Tibial artery (tissue), 4 donors: ENCODE measurements around the gene WARS2.

Source experiments
- DNase-seq, 2 donors: peaks; one replicate each; pipeline ENCODE4 v3.0.0-alpha.2; 2019
- H3K27ac ChIP-seq, 2 donors: fragments of 200-600 bp; sonication (generic) in 1 of 2; 1 replicate in 1 of 2; 2 replicates in 1 of 2; pipeline ENCODE4 v1.5.1; 2018 to 2019; ENCODE audit warnings: mild to moderate bottlenecking in 1 of 2
- H3K27me3 ChIP-seq, 2 donors: fragments of 200-600 bp; sonication (generic) in 1 of 2; one replicate each; pipeline versions ENCODE4 v1.5.1 to v1.6.0; 2016 to 2019
- H3K36me3 ChIP-seq, 3 donors: fragments of 200-600 bp; sonication (generic) in 2 of 3; one replicate each; pipeline ENCODE4 v1.5.1; 2016 to 2019; ENCODE audit warnings: mild to moderate bottlenecking in 2 of 3
- H3K4me1 ChIP-seq, 4 donors: fragments of 200-600 bp; sonication (generic) in 2 of 4; 1 replicate in 3 of 4; 2 replicates in 1 of 4; pipeline ENCODE4 v1.5.1; 2016 to 2019
- H3K4me3 ChIP-seq, 2 donors: fragments of 200-600 bp; sonication (generic) in 1 of 2; 1 replicate in 1 of 2; 2 replicates in 1 of 2; pipeline ENCODE4 v1.5.1; 2018 to 2019; ENCODE audit warnings: mild to moderate bottlenecking in 2 of 2
- H3K9me3 ChIP-seq, 3 donors: fragments of 200-600 bp; sonication (generic) in 1 of 3; one replicate each; pipeline ENCODE4 v1.5.1; 2016 to 2019
- intact Hi-C: fragments of 100-400 bp; cut with DNase I; formaldehyde crosslinking; loops from one replicate; pipeline ENCODE4 v1.15.0; 2023; ENCODE audit warnings: low total_unique reads
- TF ChIP-seq, protein P1 (sequence below), 2 experiments: fragments of 200-600 bp in 1 of 2; fragments of 450-650 bp in 1 of 2; IDR thresholded peaks; one replicate each; pipeline ENCODE4 v1.5.1; 2017 to 2019; ENCODE audit warnings: antibody characterized with exemption in 2 of 2, mild to moderate bottlenecking in 1 of 2, moderate library complexity in 1 of 2

WARS2 gene

DNA sequence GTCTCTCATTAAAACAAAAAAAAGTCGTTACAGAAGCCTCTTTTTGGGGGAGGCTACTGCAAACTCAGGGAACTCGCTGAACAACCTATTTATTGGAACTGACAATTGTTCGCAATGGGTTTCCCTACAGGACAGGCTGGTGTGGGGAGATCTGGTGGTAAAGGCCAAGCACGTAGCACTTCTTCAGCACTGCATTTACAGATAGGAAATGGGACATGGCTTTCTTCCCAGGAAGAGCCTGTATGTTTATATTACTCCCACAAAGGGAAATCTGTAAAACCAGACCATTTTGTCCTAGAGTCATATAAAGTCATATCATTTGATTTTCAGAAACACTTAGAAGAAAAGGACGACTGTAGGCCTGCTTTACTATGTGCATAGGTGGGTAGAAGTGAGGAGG lies 113.5 kb downstream of the WARS2 start:
- TF ChIP-seq, protein P1, sequence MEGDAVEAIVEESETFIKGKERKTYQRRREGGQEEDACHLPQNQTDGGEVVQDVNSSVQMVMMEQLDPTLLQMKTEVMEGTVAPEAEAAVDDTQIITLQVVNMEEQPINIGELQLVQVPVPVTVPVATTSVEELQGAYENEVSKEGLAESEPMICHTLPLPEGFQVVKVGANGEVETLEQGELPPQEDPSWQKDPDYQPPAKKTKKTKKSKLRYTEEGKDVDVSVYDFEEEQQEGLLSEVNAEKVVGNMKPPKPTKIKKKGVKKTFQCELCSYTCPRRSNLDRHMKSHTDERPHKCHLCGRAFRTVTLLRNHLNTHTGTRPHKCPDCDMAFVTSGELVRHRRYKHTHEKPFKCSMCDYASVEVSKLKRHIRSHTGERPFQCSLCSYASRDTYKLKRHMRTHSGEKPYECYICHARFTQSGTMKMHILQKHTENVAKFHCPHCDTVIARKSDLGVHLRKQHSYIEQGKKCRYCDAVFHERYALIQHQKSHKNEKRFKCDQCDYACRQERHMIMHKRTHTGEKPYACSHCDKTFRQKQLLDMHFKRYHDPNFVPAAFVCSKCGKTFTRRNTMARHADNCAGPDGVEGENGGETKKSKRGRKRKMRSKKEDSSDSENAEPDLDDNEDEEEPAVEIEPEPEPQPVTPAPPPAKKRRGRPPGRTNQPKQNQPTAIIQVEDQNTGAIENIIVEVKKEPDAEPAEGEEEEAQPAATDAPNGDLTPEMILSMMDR (IDR thresholded peaks at IDR 0.05), result no peak
- Histone ChIP-seq H3K36me3 (peaks cover 7 to 17% (median 8%) of the 10 kb centered on the region in 3 donors), H3K4me1 (no peaks in the 10 kb centered on the region), H3K4me3 (no peak overlapping the region), H3K9me3 (no peaks in the 10 kb centered on the region), H3K27ac (no peak overlapping the region), H3K27me3 (no peaks in the 10 kb centered on the region)
- intact Hi-C loops, result no loop called here
- no peak for DNase-seq

DNA sequence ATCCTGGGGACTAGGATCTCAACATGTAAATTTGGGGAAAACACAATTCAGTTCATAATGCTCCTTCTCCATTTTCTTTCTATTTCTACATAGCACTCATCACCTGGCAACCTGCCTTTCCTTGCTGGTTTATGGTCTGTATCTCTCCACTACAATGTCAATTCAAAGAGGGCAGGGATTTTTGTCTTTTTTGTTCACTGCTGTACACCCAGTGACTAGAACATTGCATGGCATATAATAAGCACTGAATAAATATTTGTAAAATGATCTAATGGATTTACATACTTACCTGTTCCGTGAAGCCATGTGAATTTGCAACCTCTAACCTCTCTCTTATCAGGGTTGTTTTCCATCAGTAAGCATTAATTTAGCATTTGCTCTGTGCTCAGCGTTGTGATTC lies 124.9 kb downstream of the WARS2 start:
- no peaks in the 10 kb centered on the region for H3K4me1 ChIP-seq
- H3K4me3 ChIP-seq, result no peak overlapping the region
- intact Hi-C loops, result no loop called here
- no peaks in the 10 kb centered on the region for H3K9me3 ChIP-seq
- H3K27me3 ChIP-seq, result no peaks in the 10 kb centered on the region
- TF ChIP-seq, protein P1 (IDR thresholded peaks at IDR 0.05), result no peak
- H3K36me3 ChIP-seq, result peaks cover 0 to 6% (median 6%) of the 10 kb centered on the region in 3 donors
- no peak for DNase-seq
- H3K27ac ChIP-seq, result no peak overlapping the region

DNA sequence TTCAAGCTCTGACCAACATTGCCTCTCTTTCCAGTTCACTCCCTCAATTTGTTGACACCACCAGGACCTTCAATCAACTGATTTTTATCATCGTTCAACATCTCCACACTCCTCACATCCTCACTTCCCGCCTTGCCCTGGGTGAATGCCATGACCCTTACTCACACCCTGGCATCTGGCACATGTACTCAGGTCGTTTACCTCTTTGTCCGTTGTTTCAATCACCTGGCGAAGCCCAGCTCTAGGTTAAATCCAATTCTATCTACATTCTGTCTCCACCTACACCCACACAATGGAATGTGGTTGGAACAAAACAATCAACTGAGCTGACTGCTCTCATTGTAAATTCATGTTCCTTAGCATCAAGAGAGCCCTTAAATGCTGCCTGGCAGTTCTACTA lies 128.1 kb downstream of the WARS2 start:
- intact Hi-C loops, result no loop called here
- Histone ChIP-seq H3K27me3 (peaks cover 0 to 11% of the 10 kb centered on the region in 2 donors), H3K9me3 (peaks cover 0 to 5% (median 0%) of the 10 kb centered on the region in 3 donors), H3K4me1 (peaks cover 3 to 20% (median 11%) of the 10 kb centered on the region in 4 donors), H3K36me3 (no peaks in the 10 kb centered on the region), H3K4me3 (no peak overlapping the region), H3K27ac (no peak overlapping the region)
- TF ChIP-seq, protein P1 (IDR thresholded peaks at IDR 0.05), result no peak
- DNase-seq, result no peak

DNA sequence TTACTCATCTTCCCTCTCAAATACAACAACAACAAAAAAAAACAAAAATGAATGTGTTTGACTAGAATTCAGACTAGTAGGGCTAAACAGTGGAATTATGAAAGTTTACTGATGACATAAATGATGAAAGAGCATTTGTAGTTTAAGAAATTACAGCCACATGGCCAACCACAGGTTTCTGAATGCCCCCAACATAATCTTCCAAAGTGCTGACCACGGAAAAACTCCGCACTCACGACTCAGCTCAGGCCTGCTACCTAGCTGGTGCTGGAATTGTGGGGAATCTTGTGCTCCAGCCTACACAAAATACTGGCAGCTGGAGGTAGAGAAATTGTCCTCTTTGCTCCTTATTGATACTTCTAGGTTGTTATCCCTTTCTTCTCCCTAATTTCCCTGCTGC lies 128.7 kb downstream of the WARS2 start:
- peaks cover 4 to 18% of the 10 kb centered on the region in 2 donors for H3K27me3 ChIP-seq
- no peak overlapping the region for H3K4me3 ChIP-seq
- DNase-seq, result no peak
- no peak overlapping the region for H3K27ac ChIP-seq
- intact Hi-C loops, result no loop called here
- peaks cover 0 to 8% (median 4%) of the 10 kb centered on the region in 3 donors for H3K9me3 ChIP-seq
- H3K4me1 ChIP-seq, result peaks cover 3 to 24% (median 11%) of the 10 kb centered on the region in 4 donors
- H3K36me3 ChIP-seq, result no peaks in the 10 kb centered on the region
- TF ChIP-seq, protein P1 (IDR thresholded peaks at IDR 0.05), result no peak

DNA sequence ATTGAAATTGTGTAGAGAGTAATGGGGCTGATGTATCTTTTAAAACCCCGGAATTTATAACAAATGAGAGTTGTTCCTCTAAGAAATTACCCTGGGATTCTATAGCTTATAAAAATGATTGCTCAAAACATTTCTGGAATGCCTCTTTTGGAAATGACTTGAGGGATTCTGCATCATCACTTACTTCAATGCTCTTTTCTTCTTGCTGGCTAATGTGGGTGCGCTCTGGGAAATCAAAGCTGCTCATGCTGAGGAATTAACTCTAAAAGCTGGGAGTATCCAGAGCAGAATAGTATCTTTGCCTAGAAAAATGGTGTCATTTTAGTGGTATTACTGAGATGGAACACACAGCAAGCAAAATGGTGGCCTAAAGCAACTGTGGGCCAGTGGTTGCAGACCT lies 129.3 kb downstream of the WARS2 start:
- TF ChIP-seq, protein P1 (IDR thresholded peaks at IDR 0.05), result no peak
- Histone ChIP-seq H3K9me3 (peaks cover 0 to 8% (median 8%) of the 10 kb centered on the region in 3 donors), H3K36me3 (no peaks in the 10 kb centered on the region), H3K4me3 (no peak overlapping the region), H3K4me1 (peaks cover 3 to 28% (median 11%) of the 10 kb centered on the region in 4 donors), H3K27ac (no peak overlapping the region), H3K27me3 (peaks cover 4 to 24% of the 10 kb centered on the region in 2 donors)
- intact Hi-C loops, result no loop called here
- no peak for DNase-seq

DNA sequence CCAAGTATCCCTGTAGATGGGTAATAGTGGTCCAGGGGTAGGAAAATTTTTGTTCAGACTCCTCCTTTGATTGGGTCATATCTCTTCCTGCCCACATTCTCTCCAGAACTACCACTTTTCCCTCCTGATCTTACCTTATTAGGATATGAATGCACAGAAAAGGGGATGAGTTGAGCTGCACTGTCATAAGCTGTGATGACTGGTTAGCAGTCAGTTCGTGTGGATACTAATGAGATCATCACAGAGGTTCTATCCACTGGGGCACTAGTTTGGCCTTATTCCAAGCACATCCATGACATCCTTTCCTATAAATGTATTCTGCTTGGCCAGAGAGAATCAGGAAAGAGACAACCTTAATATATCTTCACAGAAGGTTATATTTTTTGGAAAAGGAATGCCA lies 130.3 kb downstream of the WARS2 start:
- H3K4me1 ChIP-seq, result peaks cover 3 to 28% (median 11%) of the 10 kb centered on the region in 4 donors
- H3K9me3 ChIP-seq, result peaks cover 0 to 8% (median 8%) of the 10 kb centered on the region in 3 donors
- peaks cover 4 to 27% of the 10 kb centered on the region in 2 donors for H3K27me3 ChIP-seq
- H3K27ac ChIP-seq, result no peak overlapping the region
- no peak for DNase-seq
- intact Hi-C loops, result no loop called here
- TF ChIP-seq, protein P1 (IDR thresholded peaks at IDR 0.05), result no peak
- no peak overlapping the region for H3K4me3 ChIP-seq
- H3K36me3 ChIP-seq, result no peaks in the 10 kb centered on the region
